Hepatocyte (in vitro differentiated cells): ENCODE measurements around the gene TGFBR3L.

Experiments
- EZH2 ChIP-seq: fragments of 200-600 bp; sonication (generic); IDR thresholded peaks from 2 replicates; pipeline ENCODE4 v1.6.1; 2016; ENCODE audit warnings: antibody characterized with exemption, mild to moderate bottlenecking, borderline replicate concordance
- TF ChIP-seq, protein P1 (sequence below): fragments of 200-600 bp; sonication (generic); IDR thresholded peaks from 2 replicates; pipeline ENCODE4 v1.5.1; 2016; ENCODE audit warnings: antibody characterized with exemption, mild to moderate bottlenecking; ENCODE audit not compliant: poor library complexity

DNA sequence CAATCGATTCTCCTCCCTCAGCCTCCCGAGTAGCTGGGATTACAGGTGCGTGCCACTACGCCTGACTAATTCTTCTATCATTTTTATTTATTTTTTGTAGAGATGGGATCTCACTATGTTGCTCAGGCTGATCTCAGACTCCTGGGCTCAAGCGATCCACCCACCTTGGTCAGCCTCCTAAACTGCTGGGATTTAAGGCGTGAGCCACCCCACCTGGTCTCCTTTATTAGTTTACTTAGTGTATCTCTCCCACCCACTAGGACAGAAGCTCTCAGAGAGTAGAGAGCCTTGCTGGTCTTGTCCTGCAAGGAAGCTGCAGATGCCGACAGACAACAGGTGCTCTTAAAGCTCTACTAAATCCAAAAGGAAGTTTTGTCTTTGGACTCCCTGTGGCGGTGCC is 28.8 kb upstream of the TGFBR3L start:
- TF ChIP-seq EZH2 = no peak
- TF ChIP-seq, protein P1, sequence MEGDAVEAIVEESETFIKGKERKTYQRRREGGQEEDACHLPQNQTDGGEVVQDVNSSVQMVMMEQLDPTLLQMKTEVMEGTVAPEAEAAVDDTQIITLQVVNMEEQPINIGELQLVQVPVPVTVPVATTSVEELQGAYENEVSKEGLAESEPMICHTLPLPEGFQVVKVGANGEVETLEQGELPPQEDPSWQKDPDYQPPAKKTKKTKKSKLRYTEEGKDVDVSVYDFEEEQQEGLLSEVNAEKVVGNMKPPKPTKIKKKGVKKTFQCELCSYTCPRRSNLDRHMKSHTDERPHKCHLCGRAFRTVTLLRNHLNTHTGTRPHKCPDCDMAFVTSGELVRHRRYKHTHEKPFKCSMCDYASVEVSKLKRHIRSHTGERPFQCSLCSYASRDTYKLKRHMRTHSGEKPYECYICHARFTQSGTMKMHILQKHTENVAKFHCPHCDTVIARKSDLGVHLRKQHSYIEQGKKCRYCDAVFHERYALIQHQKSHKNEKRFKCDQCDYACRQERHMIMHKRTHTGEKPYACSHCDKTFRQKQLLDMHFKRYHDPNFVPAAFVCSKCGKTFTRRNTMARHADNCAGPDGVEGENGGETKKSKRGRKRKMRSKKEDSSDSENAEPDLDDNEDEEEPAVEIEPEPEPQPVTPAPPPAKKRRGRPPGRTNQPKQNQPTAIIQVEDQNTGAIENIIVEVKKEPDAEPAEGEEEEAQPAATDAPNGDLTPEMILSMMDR = no peak
